ENCODE measurements around the gene PHLDB2.

The PHLDB2 gene

GRCh38 chr3:111850537-111850936 is 8.5 kb upstream of the PHLDB2 start:
- DNase-seq (ENCODE audit: low read depth, low spot score) = no peak

GRCh38 chr3:111851511-111851954 is 7.5 kb upstream of the PHLDB2 start:
- DNase-seq (ENCODE audit: low read depth, low spot score) = no peak

GRCh38 chr3:111852540-111852939 is 6.5 kb upstream of the PHLDB2 start:
- no peak for DNase-seq (ENCODE audit: low read depth, low spot score)

- DNase-seq (ENCODE audit: low read depth, low spot score) = no peak
These were observed 6.0 kb upstream of the PHLDB2 start for GRCh38 chr3:111853068-111853467.

GRCh38 chr3:111854990-111855389 is 4.1 kb upstream of the PHLDB2 start:
- DNase-seq (ENCODE audit: low read depth, low spot score) = no peak

GRCh38 chr3:111856501-111856900 is 2.6 kb upstream of the PHLDB2 start:
- DNase-seq (ENCODE audit: low read depth, low spot score) = no peak

- DNase-seq (ENCODE audit: low read depth, low spot score) = no peak
These were observed 1.6 kb upstream of the PHLDB2 start for GRCh38 chr3:111857474-111857873.

- DNase-seq (ENCODE audit: low read depth, low spot score) = no peak
These were observed 423 bp upstream of the PHLDB2 start for GRCh38 chr3:111858642-111859041.

- DNase-seq (ENCODE audit: low read depth, low spot score) = peak; percentile 16
These were observed 1.2 kb downstream of the PHLDB2 start for GRCh38 chr3:111859974-111860859.

- no peak for DNase-seq (ENCODE audit: low read depth, low spot score)
These were observed 2.3 kb downstream of the PHLDB2 start for GRCh38 chr3:111861391-111861790.

- DNase-seq (ENCODE audit: low read depth, low spot score) = no peak
These were observed 3.4 kb downstream of the PHLDB2 start for GRCh38 chr3:111862415-111862814.

GRCh38 chr3:111862974-111863373 is 3.9 kb downstream of the PHLDB2 start:
- DNase-seq (ENCODE audit: low read depth, low spot score) = no peak

GRCh38 chr3:111863942-111864694 is 5.1 kb downstream of the PHLDB2 start:
- DNase-seq (ENCODE audit: low read depth, low spot score) = no peak

- no peak for DNase-seq (ENCODE audit: low read depth, low spot score)
These were observed 6.0 kb downstream of the PHLDB2 start for GRCh38 chr3:111864821-111865656.

- DNase-seq (ENCODE audit: low read depth, low spot score) = no peak
These were observed 8.9 kb downstream of the PHLDB2 start for GRCh38 chr3:111867889-111868426.

- no peak for DNase-seq (ENCODE audit: low read depth, low spot score)
These were observed 11.6 kb downstream of the PHLDB2 start for GRCh38 chr3:111870620-111871019.

GRCh38 chr3:111871809-111872623 is 13.0 kb downstream of the PHLDB2 start:
- DNase-seq (ENCODE audit: low read depth, low spot score) = no peak

GRCh38 chr3:111872979-111873378 is 13.9 kb downstream of the PHLDB2 start:
- DNase-seq (ENCODE audit: low read depth, low spot score) = no peak

- DNase-seq (ENCODE audit: low read depth, low spot score) = no peak
These were observed 15.2 kb downstream of the PHLDB2 start for GRCh38 chr3:111874177-111874820.

GRCh38 chr3:111881480-111881879 is 22.4 kb downstream of the PHLDB2 start:
- no peak for DNase-seq (ENCODE audit: low read depth, low spot score)

All from activated CD4-positive, CD25-positive, alpha-beta regulatory T cell treated with anti-CD3 and anti-CD28 coated beads, Interleukin-2, amount 50 U/mL, for 16 hours (primary cell).